HG02798 (cell line): ENCODE data around the gene B3GNT2.

Experiments used
- ATAC-seq: cut with Tn5 transposase; IDR thresholded peaks from one replicate; pipeline ENCODE4 v1.9.1; 2021; ENCODE audit warnings: mild to moderate bottlenecking; ENCODE audit not compliant: unreplicated experiment, poor library complexity

B3GNT2 gene

DNA sequence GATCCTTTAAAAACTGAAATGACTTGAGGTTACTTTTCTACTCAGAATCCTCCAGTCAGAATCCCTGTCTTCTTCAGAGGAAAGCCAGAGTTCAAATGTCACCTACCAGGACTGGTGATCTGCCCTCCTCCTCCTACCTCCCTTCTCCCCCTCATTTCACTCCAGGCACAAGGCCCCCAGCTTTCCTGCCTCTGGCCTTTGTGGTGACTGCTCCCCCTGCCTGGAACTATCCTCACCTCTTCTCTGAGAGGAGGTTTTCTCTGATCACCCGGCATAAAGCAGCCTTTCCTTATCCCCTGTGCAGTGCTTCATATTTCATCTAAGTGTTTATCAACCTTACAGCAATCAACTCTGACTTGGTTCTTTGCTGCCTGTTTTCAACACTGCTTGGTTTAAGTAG is 6.8 kb downstream of the B3GNT2 start:
- ATAC-seq = no peak

DNA sequence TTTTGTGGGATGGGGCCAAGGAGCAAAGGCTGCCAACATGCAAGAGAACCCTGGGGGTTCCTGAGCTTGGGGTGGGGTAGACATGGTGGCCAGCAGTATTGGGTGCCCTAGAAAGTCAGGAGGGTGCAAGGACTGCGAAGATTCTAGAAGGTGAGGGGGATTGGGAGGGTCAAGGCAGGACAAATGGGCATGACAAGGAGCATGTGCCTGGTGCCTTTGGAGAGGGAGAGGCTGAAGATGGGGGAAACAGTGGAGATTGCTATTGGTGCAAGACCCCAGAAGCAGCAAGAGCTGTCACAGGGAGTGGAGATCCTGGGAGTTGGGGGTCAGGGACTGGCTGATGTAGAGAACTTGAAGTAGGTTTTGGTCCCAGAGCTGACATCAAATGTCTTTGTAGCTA is 7.5 kb downstream of the B3GNT2 start:
- ATAC-seq = no peak

DNA sequence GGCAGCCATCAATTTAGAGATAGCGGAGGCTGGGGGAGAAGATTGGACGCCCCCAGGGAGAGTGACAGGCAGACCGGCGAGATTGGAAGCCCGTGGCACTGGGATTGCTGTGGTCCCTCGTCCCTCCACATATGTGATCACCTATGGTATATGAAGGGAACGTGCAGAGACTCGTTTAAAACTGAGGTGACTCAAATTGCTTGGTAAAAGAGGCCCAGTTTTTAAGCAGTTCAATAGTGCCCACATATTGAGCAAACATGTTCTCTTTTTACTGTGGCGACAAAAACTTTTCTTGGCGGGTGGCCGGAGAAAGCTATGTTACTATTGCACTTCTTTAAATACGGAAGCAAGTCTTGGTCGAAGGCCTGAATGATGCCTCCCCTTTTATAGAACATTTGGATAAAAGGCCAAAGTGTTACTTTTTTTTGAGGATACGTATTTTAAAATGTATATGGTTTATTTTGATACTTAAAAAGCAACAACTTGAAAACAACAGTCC is 9.1 kb downstream of the B3GNT2 start:
- ATAC-seq = no peak

DNA sequence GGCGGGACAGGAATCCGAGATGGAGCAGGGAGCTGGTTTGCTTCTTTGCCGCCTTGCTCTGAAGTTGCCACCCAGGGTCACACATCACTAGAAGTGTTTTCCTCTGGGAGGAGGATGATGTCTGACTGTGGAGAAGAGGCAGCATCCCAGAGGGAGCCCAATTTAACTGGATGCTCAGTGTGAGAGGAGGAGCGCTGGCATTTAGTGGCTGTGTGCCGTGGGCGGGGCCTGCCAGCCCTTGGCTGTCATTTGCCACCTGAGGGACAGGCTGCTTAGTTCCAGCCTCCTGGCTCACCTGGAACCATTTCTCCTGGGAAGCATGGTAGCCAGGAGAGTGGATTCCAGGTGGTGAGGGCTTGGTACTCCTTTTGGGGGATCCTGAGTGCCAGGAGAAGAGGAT is 9.6 kb downstream of the B3GNT2 start:
- no peak for ATAC-seq

DNA sequence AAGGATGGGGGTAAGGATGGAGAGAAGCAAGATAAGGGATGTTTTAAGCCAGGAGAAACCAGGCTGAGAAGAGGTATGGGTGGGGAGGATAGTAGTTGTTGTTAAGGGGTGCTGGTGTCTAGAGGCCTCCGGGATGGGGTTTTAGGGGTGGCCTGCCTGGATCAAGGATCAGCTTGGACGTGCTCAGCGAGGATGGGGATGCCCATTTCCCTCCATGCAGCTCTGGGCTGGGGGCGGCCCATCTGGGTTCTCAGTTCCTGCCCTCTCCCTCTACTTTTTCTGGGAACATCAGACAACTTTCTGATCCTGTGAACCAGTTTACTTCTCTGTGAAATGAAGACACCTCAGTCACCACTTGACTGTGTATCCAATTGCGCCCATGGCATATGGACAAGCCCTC is 10.1 kb downstream of the B3GNT2 start:
- ATAC-seq = no peak

DNA sequence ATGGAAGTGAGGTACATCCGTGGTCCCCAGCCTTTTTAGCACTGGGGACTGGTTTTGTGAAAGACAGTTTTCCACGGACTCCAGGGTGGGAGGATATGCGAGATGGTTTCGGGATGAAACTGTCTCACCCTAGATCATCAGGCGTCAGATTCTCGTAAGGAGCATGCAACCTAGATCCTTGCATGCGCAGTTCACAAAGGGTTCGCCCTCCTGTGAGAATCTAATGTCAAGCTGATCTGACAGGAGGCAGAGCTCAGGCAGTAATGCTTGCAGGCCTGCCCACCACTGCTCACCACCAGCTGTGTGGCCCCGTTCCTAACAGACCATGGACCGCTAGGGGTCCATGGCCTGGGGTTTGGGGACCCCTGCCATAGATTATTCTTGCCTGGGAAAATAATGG is 11.6 kb downstream of the B3GNT2 start:
- no peak for ATAC-seq

DNA sequence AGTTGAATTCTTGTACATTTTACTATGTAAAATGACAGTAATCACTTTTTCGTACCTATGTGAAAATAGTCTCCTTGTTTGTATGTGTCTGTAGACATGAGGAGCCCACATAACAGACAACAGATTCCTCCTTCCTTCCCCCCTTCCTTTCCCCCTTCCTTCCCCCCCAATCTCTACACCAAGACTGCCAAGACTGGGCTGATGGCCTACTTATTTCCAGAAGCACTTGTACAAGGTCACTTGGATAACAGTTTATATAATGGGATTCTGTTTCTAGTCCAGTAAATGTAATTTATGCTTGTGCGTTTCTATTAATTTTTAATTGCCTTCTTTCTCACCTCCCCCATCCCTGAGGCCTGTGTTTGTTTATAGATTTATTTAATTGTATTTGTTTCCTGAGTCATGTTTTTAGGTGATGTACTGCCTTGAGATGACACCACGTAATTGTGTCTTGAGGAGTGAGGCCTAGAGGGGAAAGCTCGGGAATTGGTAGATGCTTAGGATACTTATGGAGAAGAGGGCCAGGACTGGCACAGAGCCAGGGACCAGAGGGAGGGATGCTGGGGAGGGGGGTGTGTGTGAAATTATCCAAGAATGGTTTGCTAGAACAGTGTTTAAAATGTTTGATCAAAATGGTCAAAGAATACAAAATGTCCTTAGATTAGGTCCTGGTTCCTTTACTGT is 12.3 kb downstream of the B3GNT2 start:
- no peak for ATAC-seq

DNA sequence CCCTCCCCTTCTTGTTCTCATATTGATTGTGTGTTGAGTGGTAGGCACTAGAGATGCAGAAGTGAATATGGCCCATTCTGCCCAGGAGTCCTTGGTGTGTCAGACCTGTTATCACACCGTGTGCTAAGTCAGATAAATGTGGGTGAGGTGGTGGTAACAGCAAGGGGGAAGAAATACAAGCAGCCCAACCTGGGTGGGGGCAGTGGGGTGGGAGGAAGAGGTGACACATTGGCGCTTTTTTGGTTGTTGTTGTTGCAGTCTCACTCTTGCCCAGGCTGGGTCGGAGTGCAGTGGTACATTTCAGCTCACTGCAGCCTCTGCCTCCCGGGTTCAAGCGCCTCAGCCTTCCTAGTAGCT is 12.8 kb downstream of the B3GNT2 start:
- no peak for ATAC-seq

DNA sequence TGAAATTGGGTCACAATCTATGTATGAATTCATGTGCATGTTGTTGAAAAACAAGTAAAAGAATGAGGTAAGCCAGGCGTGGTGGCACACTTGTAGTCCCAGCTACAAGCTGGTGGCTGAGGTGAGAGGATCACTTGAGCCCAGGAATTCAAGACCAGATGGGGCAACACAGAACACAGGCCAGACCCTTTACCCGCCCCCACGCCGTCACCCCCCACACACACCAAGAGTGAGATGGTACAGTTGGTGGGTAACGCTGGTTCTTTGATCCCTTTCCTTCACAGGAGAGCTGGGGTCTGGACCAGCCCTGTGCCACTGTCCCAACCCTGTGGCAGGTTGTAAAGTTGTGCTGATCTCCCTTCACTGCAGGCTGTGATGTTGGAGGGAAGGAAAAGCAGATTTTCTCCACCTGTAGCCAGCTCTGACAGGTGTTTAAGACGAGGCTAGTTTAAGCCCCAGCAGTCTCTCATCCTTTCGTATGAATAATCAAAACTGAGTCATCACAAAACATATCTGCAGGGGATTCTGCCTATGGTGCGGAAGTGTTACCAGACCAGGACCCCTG is 13.6 kb downstream of the B3GNT2 start:
- no peak for ATAC-seq

DNA sequence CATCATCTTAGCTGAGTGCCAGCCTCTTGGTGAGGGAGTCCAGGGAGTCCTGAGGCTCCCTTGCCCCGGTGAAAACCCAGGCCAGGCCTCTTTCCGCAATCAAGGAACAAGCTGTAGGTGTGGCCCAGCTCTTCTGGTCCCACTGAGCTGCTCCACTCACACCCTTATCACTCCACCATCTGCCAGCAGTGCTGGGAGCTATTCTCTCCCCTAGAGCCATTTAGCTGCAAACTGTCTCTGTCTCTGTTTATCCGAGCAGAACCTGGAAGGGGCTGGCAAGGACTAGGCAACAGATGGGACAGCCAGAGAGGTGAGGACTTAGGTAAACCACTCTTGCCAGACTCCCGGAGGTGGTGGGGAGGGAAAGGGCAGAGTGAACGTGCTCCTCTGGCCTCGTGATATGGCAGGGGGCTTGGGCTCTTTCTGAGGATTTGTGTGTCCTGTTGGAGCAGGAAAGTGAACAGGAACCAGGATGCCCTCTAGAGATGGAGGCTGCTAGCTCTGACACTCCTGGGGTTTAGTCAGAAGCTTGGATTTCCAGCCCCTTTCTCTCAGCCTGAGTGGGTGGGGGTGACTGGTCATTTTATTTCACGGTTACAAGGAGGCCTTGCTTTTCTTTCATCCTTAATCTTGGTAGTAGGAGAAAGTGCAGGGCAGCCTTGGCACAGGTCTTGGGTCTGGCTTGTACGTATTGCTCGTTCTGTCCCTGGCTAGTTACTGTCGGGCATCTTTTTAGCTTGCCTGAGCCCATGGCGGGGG is 19.6 kb downstream of the B3GNT2 start:
- ATAC-seq = no peak

DNA sequence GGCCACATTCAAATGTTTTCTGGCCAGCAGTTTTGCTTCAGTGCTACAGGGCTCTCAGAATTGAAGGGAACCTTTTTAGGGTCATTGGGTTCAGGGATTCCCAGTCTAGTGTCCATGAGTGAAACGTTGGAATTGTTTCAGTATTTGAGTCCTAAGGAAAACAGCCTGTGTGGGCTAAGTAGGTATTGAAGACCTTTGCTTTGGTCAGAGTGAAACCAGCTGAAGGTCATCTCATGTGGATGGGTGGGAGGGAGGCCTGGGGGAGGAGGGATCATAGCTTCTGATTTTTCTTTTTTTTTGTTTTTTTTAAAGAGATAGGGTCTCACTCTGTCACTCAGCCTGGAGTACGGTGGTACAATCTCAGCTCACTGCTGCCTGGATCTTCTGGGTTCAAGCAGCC is 20.2 kb downstream of the B3GNT2 start:
- ATAC-seq = no peak

DNA sequence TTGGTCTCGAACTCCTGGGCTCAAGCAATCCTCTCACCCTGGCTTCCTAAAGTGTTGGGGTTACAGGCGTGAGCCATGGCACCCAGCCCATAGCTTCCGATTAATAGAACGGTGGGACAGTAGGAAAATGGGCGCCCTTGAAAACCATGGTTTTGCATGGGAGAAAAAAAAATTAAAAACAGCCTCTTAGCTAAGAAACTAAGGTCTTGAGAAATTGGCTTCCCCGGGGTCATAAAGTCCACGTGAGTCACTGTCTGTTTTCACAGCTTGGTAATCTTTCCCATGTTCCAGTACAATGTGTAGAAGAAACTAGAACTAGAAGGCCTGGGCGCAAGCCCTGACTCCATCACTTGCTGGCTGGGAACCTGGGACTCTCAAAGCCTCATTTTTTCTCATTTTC is 20.7 kb downstream of the B3GNT2 start:
- ATAC-seq = no peak

DNA sequence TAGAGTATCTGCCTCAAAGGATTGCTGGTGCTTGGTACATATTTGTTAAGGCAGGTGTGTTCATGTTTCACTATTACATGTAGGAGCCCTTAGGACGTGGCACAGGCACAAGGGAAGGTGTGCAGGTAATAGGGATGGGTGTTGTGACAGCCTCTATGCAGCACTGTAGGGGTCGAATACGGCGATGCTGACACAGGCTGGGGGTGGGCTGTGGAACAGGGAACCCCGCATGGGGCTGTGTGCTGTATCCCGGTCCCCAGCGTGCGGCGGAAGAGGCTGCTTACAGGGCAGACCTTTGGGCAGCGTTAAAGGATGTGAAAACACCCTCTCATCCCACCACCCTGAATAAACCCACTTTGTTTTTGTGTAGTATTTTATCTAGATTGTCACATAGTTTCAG is 21.5 kb downstream of the B3GNT2 start:
- ATAC-seq = no peak

DNA sequence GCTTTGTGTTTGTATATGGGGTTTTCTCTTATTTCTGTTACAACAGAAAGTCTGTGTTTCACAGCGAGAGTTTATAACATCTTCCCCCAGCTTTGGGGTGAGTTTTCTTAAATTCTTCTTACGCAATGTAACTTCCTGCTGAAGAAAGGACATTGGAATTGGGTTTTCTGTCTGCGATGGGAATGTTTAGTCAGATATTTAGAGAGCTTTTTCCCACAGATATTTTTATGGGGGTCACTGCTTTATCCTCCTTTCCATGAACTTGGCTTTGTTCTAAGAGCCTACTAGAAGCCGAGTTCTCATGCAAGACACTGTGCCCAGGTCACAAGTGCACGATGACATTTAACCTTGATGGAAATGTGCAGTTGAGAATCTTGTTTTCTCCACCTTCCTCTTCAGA is 22.1 kb downstream of the B3GNT2 start:
- ATAC-seq = no peak

DNA sequence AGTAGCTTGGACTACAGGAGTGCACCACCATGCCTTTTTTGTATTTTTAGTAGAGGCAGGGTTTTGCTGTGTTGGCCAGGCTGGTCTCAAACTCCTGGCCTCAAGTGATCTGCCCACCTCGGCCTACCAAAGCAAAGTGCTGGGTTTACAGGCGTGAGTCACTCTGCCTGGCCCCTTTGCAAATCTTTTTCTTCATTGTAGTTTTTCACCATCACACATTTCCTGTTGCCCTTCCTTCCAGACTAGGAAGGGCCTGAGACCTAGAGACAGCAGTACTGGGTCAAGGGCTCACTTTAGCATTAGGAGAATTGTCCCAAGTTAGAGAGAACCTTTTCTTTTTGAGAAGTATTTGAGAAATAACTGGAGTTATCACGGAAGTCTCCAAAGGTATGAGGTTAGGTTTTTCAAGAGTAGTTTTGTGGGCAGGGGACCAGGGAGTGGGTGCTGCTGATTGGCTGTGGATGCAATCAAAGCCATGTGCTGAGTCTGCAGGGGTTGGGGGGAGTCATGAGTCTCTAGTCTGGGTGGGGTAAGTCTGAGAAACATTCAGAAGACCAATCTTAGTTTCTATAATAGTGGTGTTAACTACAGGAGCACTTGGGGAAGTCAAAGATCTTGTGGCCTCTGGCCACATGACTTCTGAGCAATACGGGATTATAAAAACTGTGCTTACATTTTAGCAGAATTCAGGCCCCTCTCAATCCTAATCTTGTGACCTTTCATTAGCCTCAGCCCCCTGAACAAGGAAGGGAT is 23.7 kb downstream of the B3GNT2 start:
- ATAC-seq = no peak

DNA sequence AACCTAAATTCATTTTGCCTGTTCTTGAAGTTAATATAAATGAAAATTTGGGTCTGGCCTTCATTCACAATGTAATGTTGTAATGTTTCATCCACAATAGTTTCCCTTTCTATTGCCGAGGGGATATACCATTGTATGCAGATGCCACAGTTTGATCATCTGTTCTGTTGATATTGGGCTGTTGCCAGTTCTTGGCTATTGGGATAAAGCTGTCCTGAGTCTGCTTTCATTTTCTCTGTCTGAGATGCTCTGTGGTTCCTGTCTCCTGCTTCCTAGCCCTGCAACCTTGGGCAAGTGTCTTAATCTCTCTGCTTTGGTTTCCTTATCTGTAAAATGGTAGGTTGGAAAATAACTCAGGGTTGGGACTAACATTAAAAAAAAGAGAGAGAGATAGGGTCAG is 25.2 kb downstream of the B3GNT2 start:
- ATAC-seq = no peak

DNA sequence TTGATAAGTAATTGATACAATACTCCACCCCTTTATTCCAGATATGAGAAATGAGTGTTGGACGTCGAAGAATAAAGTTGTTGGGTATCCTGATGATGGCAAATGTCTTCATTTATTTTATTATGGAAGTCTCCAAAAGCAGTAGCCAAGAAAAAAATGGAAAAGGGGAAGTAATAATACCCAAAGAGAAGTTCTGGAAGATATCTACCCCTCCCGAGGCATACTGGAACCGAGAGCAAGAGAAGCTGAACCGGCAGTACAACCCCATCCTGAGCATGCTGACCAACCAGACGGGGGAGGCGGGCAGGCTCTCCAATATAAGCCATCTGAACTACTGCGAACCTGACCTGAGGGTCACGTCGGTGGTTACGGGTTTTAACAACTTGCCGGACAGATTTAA is 26.3 kb downstream of the B3GNT2 start:
- no peak for ATAC-seq

DNA sequence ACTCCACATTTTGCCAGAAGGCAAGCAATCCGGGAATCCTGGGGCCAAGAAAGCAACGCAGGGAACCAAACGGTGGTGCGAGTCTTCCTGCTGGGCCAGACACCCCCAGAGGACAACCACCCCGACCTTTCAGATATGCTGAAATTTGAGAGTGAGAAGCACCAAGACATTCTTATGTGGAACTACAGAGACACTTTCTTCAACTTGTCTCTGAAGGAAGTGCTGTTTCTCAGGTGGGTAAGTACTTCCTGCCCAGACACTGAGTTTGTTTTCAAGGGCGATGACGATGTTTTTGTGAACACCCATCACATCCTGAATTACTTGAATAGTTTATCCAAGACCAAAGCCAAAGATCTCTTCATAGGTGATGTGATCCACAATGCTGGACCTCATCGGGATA is 26.8 kb downstream of the B3GNT2 start:
- ATAC-seq = no peak

DNA sequence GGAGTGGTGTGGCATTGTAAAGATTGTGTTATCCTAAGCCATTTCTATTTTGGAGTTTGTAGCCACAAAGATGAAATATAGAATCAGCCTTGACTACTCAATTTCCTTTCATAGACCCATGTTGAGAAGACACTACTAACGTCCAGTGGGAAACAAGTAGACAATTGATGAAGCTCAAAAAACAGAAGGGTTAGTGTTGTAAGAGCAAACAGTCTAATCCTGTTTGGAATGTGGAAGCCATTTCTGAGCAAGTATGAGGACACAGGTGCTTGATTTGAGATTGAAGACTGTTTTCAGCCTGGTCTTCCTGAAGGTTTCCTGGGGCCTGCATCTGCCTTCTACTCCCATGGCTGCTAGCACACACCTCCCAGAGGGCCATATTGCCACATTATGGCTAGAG is 29.1 kb downstream of the B3GNT2 start:
- no peak for ATAC-seq

DNA sequence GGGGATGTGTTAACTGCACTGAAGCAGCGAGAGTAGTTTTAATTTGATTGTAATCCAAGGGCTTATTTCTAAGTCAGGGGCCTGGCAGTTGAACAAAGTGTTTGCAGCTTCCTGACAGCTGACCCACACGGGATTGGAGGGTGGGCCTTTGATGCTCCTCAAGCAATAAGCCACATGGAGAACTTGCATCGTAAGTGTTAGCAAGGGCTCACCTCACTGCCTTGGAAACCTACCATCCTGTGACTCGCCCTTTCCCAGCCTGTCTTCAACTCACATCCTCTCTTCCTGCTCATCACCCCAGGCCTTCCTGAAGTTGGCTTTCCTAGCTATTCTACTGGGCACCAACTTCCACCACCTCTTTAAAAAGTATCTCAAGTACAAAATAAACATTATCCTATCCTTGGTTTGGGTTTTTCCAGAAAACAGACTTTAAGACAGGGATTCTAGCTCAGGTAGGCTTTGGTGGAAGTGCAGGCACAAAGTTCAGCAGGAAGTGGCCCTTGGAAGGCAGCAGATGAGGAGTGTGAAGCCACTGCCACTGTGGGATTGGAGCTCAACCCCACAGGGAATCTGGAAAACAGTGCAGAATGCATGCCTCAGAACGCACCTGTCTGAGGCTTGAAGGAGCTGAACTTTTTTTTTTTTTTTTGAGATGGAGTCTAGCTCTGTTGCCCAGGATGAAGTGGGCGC is 31.6 kb downstream of the B3GNT2 start:
- no peak for ATAC-seq
